Left ventricle myocardium inferior (tissue), 1 donor: ENCODE measurements around the gene ARHGEF16. TPM values are rescaled to one million over a fixed set of nuclear protein-coding genes. Genes with fewer than 3 reads are reported as not detected.

Experiments
- DNase-seq: peaks from one replicate; pipeline ENCODE4 v3.0.0-alpha.2; 2020
- H3K27ac ChIP-seq: fragments of 200-600 bp; replicated peaks from 2 replicates; pipeline ENCODE4 v1.8.0; 2021
- H3K27me3 ChIP-seq: fragments of 200-600 bp; 2 replicates; pipeline ENCODE4 v1.8.0; 2021; ENCODE audit warnings: low read depth
- H3K36me3 ChIP-seq: fragments of 200-600 bp; 2 replicates; pipeline ENCODE4 v1.8.0; 2021
- H3K4me1 ChIP-seq: fragments of 200-600 bp; 2 replicates; pipeline ENCODE4 v1.8.0; 2021
- H3K4me3 ChIP-seq: fragments of 200-600 bp; 2 replicates; pipeline ENCODE4 v1.8.0; 2021; ENCODE audit warnings: mild to moderate bottlenecking, moderate library complexity
- H3K9me3 ChIP-seq: fragments of 200-600 bp; replicated peaks from 2 replicates; pipeline ENCODE4 v1.8.0; 2021
- CTCF ChIP-seq: fragments of 200-600 bp; IDR thresholded peaks from 2 replicates; pipeline ENCODE4 v1.8.0; 2021; ENCODE audit warnings: antibody characterized with exemption, mild to moderate bottlenecking, borderline replicate concordance
- intact Hi-C: fragments of 100-400 bp; cut with micrococcal nuclease; formaldehyde crosslinking; loops from one replicate; pipeline ENCODE4 v1.11.0; 2022
- total RNA-seq: library from RNA; stranded (reverse); fragmentation: NEBNext Ultra II Directional; extraction: Animal tissue kit (Norgen Biotek cat#: 25700); gene quantifications from one replicate; pipeline ENCODE4 v1.2.1, GENCODE V29; 2021
- donor health status: DM: no; HTN: yes; CAD: no; lungs with severe emphysema.

Gene ARHGEF16
- total RNA-seq, 1 donor from 2014 or later = 0.52 TPM

- no peak overlapping the region for H3K27ac ChIP-seq
- H3K36me3 ChIP-seq = no peaks in the 10 kb centered on the region
- no peaks in the 10 kb centered on the region for H3K9me3 ChIP-seq
- H3K27me3 ChIP-seq = peaks cover 71% of the 10 kb centered on the region
- TF ChIP-seq CTCF = no peak
- no peak for DNase-seq
- intact Hi-C loops = no loop called here
- no peaks in the 10 kb centered on the region for H3K4me1 ChIP-seq
- no peak overlapping the region for H3K4me3 ChIP-seq
Observed at GRCh38 chr1:3438661-3439180, 15.7 kb upstream of the ARHGEF16 start.

- H3K27ac ChIP-seq = no peak overlapping the region
- H3K9me3 ChIP-seq = no peaks in the 10 kb centered on the region
- H3K4me3 ChIP-seq = no peak overlapping the region
- H3K27me3 ChIP-seq = peaks cover 76% of the 10 kb centered on the region
- no peaks in the 10 kb centered on the region for H3K4me1 ChIP-seq
- no peaks in the 10 kb centered on the region for H3K36me3 ChIP-seq
- intact Hi-C loops = no loop called here
- no peak for TF ChIP-seq CTCF
- no peak for DNase-seq
Observed at GRCh38 chr1:3439346-3440299, 14.8 kb upstream of the ARHGEF16 start.

GRCh38 chr1:3440300-3440681, 14.2 kb upstream of the ARHGEF16 start:
- intact Hi-C loops = no loop called here
- Histone ChIP-seq H3K4me1 (no peaks in the 10 kb centered on the region), H3K4me3 (no peak overlapping the region), H3K27ac (no peak overlapping the region), H3K9me3 (no peaks in the 10 kb centered on the region), H3K36me3 (no peaks in the 10 kb centered on the region), H3K27me3 (peaks cover 76% of the 10 kb centered on the region)
- DNase-seq = no peak
- no peak for TF ChIP-seq CTCF

DNA sequence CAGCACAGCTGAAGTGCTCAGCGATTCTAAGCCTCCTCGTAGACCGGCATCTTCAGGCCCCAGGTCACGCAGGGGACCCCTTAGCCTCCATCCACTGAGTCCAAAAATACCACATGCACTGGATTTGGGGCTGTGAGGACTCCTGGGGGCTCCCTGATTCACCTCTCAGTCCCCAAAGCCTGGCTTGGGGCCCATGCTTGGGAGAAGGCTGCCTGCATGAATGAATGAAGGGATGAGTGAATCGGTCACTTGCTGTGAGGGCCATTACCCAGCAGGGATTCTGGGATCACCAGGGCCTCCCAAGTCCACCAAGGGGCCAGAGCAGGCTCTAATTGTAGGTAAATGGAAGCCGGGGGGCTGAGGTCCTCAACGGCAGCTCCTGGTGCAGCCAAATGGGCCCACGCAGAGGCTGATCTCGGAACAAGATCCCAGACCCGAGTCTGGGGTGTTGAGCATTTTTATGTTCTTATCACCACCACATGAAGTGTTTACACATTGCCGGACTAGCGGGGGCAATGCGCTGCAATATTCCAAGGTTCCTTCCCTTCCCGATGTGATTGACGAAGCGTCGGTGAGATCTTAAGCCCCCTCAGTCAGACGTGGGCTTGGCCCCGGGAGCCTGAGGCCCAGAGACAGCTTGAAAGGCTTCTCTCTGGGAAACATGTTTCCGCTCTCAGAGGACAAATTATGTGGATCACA, 13.6 kb upstream of the ARHGEF16 start:
- peaks cover 4% of the 10 kb centered on the region for H3K9me3 ChIP-seq
- peaks cover 79% of the 10 kb centered on the region for H3K27me3 ChIP-seq
- no peak for TF ChIP-seq CTCF
- no peak overlapping the region for H3K4me3 ChIP-seq
- H3K36me3 ChIP-seq = no peaks in the 10 kb centered on the region
- DNase-seq = no peak
- no peaks in the 10 kb centered on the region for H3K4me1 ChIP-seq
- intact Hi-C loops = no loop called here
- no peak overlapping the region for H3K27ac ChIP-seq

DNA sequence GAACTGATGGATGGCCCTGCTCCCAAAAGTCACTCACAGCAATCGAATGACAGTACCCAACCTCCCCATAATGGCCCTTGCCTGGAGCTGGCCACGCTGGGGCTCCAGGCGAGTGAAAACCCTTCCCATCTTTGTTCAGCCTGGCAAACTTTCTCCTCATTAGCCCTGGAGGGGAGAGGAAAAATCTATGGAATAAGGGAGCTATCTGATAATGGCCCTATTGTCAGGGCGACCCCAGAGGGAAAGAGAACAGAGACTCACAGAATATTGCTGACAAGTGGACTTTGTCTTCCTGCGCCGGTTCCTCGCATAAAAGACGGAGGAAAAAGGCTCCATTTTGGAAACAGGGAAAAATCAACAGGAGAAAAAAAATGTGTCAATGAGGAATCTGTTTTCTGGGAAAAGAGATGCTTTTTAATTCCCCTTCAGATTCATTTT, 13.0 kb upstream of the ARHGEF16 start:
- Histone ChIP-seq H3K27ac (no peak overlapping the region), H3K9me3 (peaks cover 9% of the 10 kb centered on the region), H3K4me1 (no peaks in the 10 kb centered on the region), H3K4me3 (no peak overlapping the region), H3K27me3 (peaks cover 81% of the 10 kb centered on the region), H3K36me3 (no peaks in the 10 kb centered on the region)
- DNase-seq = no peak
- no peak for TF ChIP-seq CTCF
- intact Hi-C loops = no loop called here
